ENCODE results near the gene PDE2A. TPM values are rescaled to one million over a fixed set of nuclear protein-coding genes. Genes with fewer than 3 reads are reported as not detected.

The PDE2A gene
- total and polyA plus RNA-seq, 2 of the 4 experiments (the other 2 are of a cell fraction), result 0.02 TPM; not detected in 1

- H3K18ac ChIP-seq (ENCODE audit: low read depth, low read length), result no peak overlapping the region
- no peak overlapping the region for H2BK15ac ChIP-seq (ENCODE audit: low read depth, low read length)
- no peak overlapping the region for H4K8ac ChIP-seq (ENCODE audit: low read depth in 2 of 2, low read length in 2 of 2)
- POLR2A ChIA-PET (ENCODE audit: unreplicated experiment), result no interaction called here
- no peak overlapping the region for H3K4me2 ChIP-seq (ENCODE audit: low read depth, low read length)
- in situ Hi-C loops (cut with MboI; ENCODE audit: low sequenced_read_pairs) (no loop called here), dilution Hi-C loops (cut with HindIII; ENCODE audit: low sequenced_read_pairs, unreplicated experiment) (no loop called here), intact Hi-C loops (cut with micrococcal nuclease) (no loop called here)
- H3K4me1 ChIP-seq (ENCODE audit: control insufficient read depth, insufficient read depth, low read length), result no peaks in the 10 kb centered on the region
- H3K4ac ChIP-seq (ENCODE audit: low read depth, low read length), result no peak overlapping the region
- no peaks in the 10 kb centered on the region for H4K20me1 ChIP-seq (ENCODE audit: insufficient read depth, low read length)
- CTCF ChIA-PET, result interaction anchor here (1.0 kb wide), 1 partner anchor 31 kb away, joined by 3 read pairs; no protein-coding TSS in a partner anchor
- H4K91ac ChIP-seq (ENCODE audit: insufficient read depth, low read depth, low read length), result no peak overlapping the region
- H3K9me1 ChIP-seq (ENCODE audit: insufficient read depth, low read length), result peaks cover 3% of the 10 kb centered on the region; the same call in 1 of the 2 replicates
- no peaks in the 10 kb centered on the region for H3K9me3 ChIP-seq (ENCODE audit: control insufficient read depth, insufficient read depth, low read length)
- H2AFZ ChIP-seq (replicated peaks; ENCODE audit: low read length, poor library complexity), result no peak overlapping the region
- no peak overlapping the region for H3K23ac ChIP-seq (ENCODE audit: low read depth, low read length)
- no peak overlapping the region for H4K5ac ChIP-seq (ENCODE audit: low read depth, low read length)
- WGBS, 2 experiments (ENCODE audit: extremely low coverage in 2 of 2, insufficient read length in 1 of 2), result 19% methylated on average over 8 of the region's 13 CpGs; no CpG with 5 or more reads in 1 of the 2 experiments
- H3K4me3 ChIP-seq (ENCODE audit: insufficient read depth, low read depth, low read length), result no peak overlapping the region
- H3K79me1 ChIP-seq (ENCODE audit: low read depth in 1 of 2, low read length in 2 of 2), result no peaks in the 10 kb centered on the region
- H3K27ac ChIP-seq (ENCODE audit: insufficient read depth, low read length), result no peak overlapping the region
- H2AK5ac ChIP-seq (ENCODE audit: low read depth, low read length), result no peak overlapping the region
- H3K27me3 ChIP-seq (ENCODE audit: control insufficient read depth, insufficient read depth, low read length), result peaks cover 89% of the 10 kb centered on the region
- DNase-seq (no peak), ATAC-seq (ENCODE audit: low read depth) (no peak)
- H2BK120ac ChIP-seq (ENCODE audit: low read depth, low read length), result no peak overlapping the region
- BruUV-seq (replicated peaks), result no TSS peak
- H2BK5ac ChIP-seq (ENCODE audit: low read depth, low read length, poor library complexity, severe bottlenecking), result no peak overlapping the region
- no peak overlapping the region for H3K56ac ChIP-seq (ENCODE audit: extremely low read depth, insufficient read depth, low read length)
- TF ChIP-seq POLR2A (IDR thresholded peaks at IDR 0.05; ENCODE audit: low read depth, low read length) (no peak), CEBPB (IDR thresholded peaks at IDR 0.05; ENCODE audit: low read depth, low read length) (no peak), ELK1 (IDR thresholded peaks at IDR 0.05; ENCODE audit: borderline replicate concordance, low read depth, low read length) (no peak), RAD21 (IDR thresholded peaks at IDR 0.05; ENCODE audit: low read length) (no peak), USF2 (IDR thresholded peaks at IDR 0.05; ENCODE audit: low read depth, low read length) (no peak), CHD1 (IDR thresholded peaks at IDR 0.05; ENCODE audit: low read depth, low read length) (no peak), RFX5 (IDR thresholded peaks at IDR 0.05; ENCODE audit: low read depth, low read length) (no peak), NFE2L2 (IDR thresholded peaks at IDR 0.05; ENCODE audit: low read depth, low read length) (no peak), FOS (IDR thresholded peaks at IDR 0.05; ENCODE audit: low read depth, low read length) (no peak), BHLHE40 (IDR thresholded peaks at IDR 0.05; ENCODE audit: low read depth, low read length) (no peak), MAFK (IDR thresholded peaks at IDR 0.05; ENCODE audit: low read depth, low read length) (no peak), SMC3 (IDR thresholded peaks at IDR 0.05; ENCODE audit: low read depth, low read length) (no peak), MXI1 (IDR thresholded peaks at IDR 0.05; ENCODE audit: borderline replicate concordance, low read depth, low read length) (no peak)
- H3K9ac ChIP-seq (ENCODE audit: low read depth, low read length), result no peak overlapping the region
- no peak overlapping the region for H2BK20ac ChIP-seq (ENCODE audit: low read depth, low read length)
- no peaks in the 10 kb centered on the region for H3K36me3 ChIP-seq (ENCODE audit: control insufficient read depth, insufficient read depth, low read length)
- no peak overlapping the region for H2AK9ac ChIP-seq (replicated peaks; ENCODE audit: low read depth, low read length, poor library complexity)
- no peak overlapping the region for H3K14ac ChIP-seq (replicated peaks; ENCODE audit: low read depth, low read length)
Observed at GRCh38 chr11:72652873-72653630, 21.2 kb downstream of the PDE2A start.

Measured in IMR-90 (cell line).